Measurements from ENCODE around the gene HDGF. TPM values are rescaled to one million over a fixed set of nuclear protein-coding genes. Genes with fewer than 3 reads are reported as not detected.

HDGF gene
- total and polyA plus RNA-seq, 2 of the 8 experiments (the other 6 are each of a cell fraction or from before 2014, with no cell fraction given) = 145 to 391 TPM

- Histone ChIP-seq H3K4me2 (ENCODE audit: insufficient read depth in 1 of 2, low read depth in 2 of 2, low read length in 2 of 2) (no peak overlapping the region), H3K27ac (ENCODE audit: low read depth, low read length) (no peak overlapping the region), H2BK120ac (replicated peaks; ENCODE audit: low read depth, low read length) (no peak overlapping the region), H3K79me1 (ENCODE audit: low read depth, low read length) (peaks cover 14% of the 10 kb centered on the region), H2AFZ (ENCODE audit: low read length) (no peak overlapping the region), H4K8ac (ENCODE audit: extremely low read depth, insufficient read depth, low read length) (no peak overlapping the region), H3K79me2 (ENCODE audit: control insufficient read depth in 1 of 2, insufficient read depth in 2 of 2, low read length in 2 of 2) (peaks cover 20 to 87% of the 10 kb centered on the region in 2 experiments), H3K23me2 (ENCODE audit: low read depth, low read length) (no peaks in the 10 kb centered on the region), H3K23ac (ENCODE audit: insufficient read length) (no peak overlapping the region), H4K91ac (replicated peaks; ENCODE audit: insufficient read length, low read length) (no peak overlapping the region), H3K56ac (replicated peaks; ENCODE audit: insufficient read length, low read depth, low read length) (no peak overlapping the region), H2BK20ac (ENCODE audit: low read length) (no peak overlapping the region), H4K20me1 (replicated peaks in 1 of 2; ENCODE audit: control insufficient read depth in 1 of 2, insufficient read depth in 2 of 2, low read length in 2 of 2) (peaks cover 10 to 14% of the 10 kb centered on the region in 2 experiments), H2BK12ac (ENCODE audit: low read depth, low read length) (no peak overlapping the region), H3K4me1 (replicated peaks in 1 of 4; ENCODE audit: control insufficient read depth in 3 of 4, insufficient read depth in 4 of 4, low read length in 3 of 4) (no peaks in the 10 kb centered on the region), H3K9ac (replicated peaks in 1 of 4; ENCODE audit: extremely low read depth in 1 of 4, low read depth in 3 of 4, low read length in 3 of 4) (no peak overlapping the region), H3K18ac (ENCODE audit: extremely low read depth, low read length) (no peak overlapping the region), H2BK5ac (ENCODE audit: low read depth, low read length) (no peak overlapping the region), H3K27me3 (replicated peaks in 1 of 4; ENCODE audit: control insufficient read depth in 3 of 4, extremely low read depth in 1 of 4, insufficient read depth in 3 of 4, low read length in 3 of 4) (no peaks in the 10 kb centered on the region), H4K5ac (ENCODE audit: insufficient read length, low read depth, low read length) (no peak overlapping the region), H3K14ac (ENCODE audit: insufficient read length) (no peak overlapping the region), H3K9me3 (ENCODE audit: insufficient read depth in 2 of 2, low read depth in 1 of 2, low read length in 1 of 2) (no peaks in the 10 kb centered on the region), H2AK5ac (ENCODE audit: low read depth, low read length) (no peak overlapping the region), H3K4me3 (ENCODE audit: extremely low read depth in 1 of 4, insufficient read depth in 2 of 4, low read depth in 3 of 4, low read length in 4 of 4) (no peak overlapping the region), H3K36me3 (ENCODE audit: control insufficient read depth in 2 of 4, insufficient read depth in 4 of 4, low read length in 3 of 4) (peaks cover 0 to 12% (median 2%) of the 10 kb centered on the region in 4 experiments; a peak in 3 of 8 replicates), H2BK15ac (ENCODE audit: low read length) (no peak overlapping the region), H3K4ac (replicated peaks; ENCODE audit: insufficient read length, low read depth, low read length) (no peak overlapping the region)
- WGBS, 2 experiments (ENCODE audit: extremely low coverage in 1 of 2, insufficient coverage in 1 of 2, insufficient read length in 1 of 2, insufficient replicate concordance in 2 of 2, low coverage in 1 of 2, low lambda C conversion rate in 2 of 2, missing lambda C conversion rate in 1 of 2) = 97% methylated on average over 5 of the region's 5 CpGs; no CpG with 5 or more reads in 1 of the 2 experiments
- FAIRE-seq = no peak
- POLR2A ChIA-PET (ENCODE audit: partially characterized antibody) = interaction anchor here (0.7 to 1.8 kb wide), 3 partner anchors 10 to 115 kb away, joined by 3 to 5 read pairs (median 4); partner anchors contain the start of gene HDGF
- CTCF ChIA-PET (ENCODE audit: partially characterized antibody) = interaction anchor here (1.4 to 4.8 kb wide), 4 partner anchors 16 to 86 kb away, joined by 3 to 20 read pairs (median 4); no protein-coding TSS in a partner anchor
- no peak for DNase-seq (ENCODE audit: low read depth in 1 of 2, low spot score in 2 of 2)
- TF ChIP-seq, protein P1, sequence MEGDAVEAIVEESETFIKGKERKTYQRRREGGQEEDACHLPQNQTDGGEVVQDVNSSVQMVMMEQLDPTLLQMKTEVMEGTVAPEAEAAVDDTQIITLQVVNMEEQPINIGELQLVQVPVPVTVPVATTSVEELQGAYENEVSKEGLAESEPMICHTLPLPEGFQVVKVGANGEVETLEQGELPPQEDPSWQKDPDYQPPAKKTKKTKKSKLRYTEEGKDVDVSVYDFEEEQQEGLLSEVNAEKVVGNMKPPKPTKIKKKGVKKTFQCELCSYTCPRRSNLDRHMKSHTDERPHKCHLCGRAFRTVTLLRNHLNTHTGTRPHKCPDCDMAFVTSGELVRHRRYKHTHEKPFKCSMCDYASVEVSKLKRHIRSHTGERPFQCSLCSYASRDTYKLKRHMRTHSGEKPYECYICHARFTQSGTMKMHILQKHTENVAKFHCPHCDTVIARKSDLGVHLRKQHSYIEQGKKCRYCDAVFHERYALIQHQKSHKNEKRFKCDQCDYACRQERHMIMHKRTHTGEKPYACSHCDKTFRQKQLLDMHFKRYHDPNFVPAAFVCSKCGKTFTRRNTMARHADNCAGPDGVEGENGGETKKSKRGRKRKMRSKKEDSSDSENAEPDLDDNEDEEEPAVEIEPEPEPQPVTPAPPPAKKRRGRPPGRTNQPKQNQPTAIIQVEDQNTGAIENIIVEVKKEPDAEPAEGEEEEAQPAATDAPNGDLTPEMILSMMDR (IDR thresholded peaks at IDR 0.05; ENCODE audit: control extremely low read depth in 1 of 3, insufficient read depth in 1 of 3, low read depth in 1 of 3, low read length in 3 of 3) = no peak
- no peak for TF ChIP-seq HDAC6 (IDR thresholded peaks at IDR 0.05; ENCODE audit: low read depth, low read length)
- no peak for TF ChIP-seq RXRA (IDR thresholded peaks at IDR 0.05; ENCODE audit: insufficient read depth, low read depth, low read length)
- TF ChIP-seq POU5F1 (IDR thresholded peaks at IDR 0.05; ENCODE audit: low read depth, low read length) = no peak
Measured at GRCh38 chr1:156775799-156776198, 24.3 kb upstream of the HDGF start.

Data from H1 (cell line).